GM19193 (cell line): Measurements from ENCODE around the gene ABTB1.

Experiments
- POLR2A ChIP-seq: IDR thresholded peaks from 4 replicates; pipeline ENCODE4 v1.6.1; 2011; ENCODE audit not compliant: insufficient read depth, insufficient read length; ENCODE audit errors: extremely low read depth

Gene ABTB1

DNA sequence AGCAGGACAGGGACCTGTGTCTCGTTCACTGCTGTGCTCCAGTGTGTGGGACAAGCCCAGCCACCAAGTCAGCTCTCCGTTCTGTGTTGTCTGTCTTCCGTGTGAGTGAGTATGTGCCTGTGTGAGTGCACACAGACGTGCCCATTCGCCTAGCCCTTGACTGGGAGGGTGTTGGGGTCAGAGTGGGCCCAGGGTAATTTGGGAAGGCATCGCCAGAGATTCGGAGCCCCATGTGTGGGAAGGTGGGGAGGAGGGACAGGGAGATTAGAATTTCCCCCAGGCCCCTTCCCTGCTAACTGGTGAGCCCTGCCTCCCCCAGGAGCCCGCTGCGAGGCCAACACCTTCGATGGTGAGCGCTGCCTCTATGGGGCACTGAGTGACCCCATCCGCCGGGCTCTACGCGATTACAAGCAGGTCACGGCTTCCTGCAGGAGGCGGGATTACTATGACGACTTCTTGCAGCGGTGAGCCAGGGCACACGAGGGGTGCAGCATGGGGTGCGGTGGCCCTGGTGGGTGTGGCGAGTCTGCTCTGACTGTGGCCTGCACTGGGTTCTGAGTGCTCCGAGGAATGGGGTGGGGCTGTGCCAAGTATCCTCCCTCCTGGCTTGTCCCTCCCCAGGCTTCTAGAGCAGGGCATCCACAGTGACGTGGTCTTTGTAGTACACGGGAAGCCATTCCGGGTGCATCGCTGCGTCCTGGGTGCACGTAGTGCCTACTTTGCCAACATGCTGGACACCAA lies 3.1 kb downstream of the ABTB1 start:
- no peak for TF ChIP-seq POLR2A

GRCh38 chr3:127676456-127676855 lies 3.7 kb downstream of the ABTB1 start:
- no peak for TF ChIP-seq POLR2A

GRCh38 chr3:127676921-127677351 lies 4.2 kb downstream of the ABTB1 start:
- TF ChIP-seq POLR2A: no peak

DNA sequence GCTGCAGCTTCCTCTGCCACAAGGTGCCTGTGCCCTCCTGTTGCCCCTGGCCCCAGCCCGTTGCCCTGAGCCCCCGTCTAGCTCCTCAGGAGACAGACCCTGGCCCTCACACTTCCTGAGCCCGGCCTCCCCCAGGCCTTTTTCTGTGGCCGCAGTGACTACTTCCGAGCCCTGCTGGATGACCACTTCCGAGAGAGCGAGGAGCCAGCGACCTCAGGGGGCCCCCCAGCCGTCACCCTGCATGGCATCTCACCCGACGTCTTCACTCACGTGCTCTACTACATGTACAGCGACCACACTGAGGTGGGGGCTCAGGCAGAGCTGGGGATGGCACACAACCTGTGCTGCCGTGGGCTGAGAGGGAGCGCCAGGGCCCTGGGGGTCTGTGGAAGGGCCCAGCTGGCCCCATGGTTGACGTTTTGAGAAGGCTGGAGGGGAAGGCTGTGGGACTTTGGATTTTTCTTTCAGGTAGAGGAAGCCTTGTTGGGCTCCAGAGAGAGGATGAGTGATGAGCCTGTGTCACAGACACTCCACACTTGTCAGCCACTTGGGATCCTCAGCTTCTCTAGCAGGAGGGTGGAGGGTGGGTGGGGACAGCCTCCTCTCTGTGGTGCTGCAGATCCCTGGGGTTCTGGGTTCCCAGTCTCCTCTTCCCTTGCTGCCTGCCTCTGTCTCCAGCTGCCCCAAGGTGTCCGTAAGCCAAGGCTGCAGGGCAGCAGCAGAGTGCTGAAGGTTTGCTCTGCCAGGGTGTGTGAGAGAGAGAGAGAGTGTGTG lies 5.0 kb downstream of the ABTB1 start:
- no peak for TF ChIP-seq POLR2A

DNA sequence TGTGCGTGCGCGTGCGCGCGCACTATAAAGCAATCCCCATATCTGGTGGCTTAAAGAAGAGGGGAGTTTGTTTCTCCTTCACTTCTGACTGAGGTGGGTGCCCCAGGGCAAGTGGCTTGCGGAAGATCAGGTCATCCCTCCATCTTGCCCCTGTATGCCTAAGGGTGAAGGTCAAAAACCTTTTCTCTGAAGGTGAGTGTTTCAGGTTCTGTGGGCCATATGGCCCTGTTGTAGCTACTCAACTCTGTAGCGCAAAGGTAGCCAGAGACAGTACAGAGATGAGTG lies 5.5 kb downstream of the ABTB1 start:
- TF ChIP-seq POLR2A: no peak

DNA sequence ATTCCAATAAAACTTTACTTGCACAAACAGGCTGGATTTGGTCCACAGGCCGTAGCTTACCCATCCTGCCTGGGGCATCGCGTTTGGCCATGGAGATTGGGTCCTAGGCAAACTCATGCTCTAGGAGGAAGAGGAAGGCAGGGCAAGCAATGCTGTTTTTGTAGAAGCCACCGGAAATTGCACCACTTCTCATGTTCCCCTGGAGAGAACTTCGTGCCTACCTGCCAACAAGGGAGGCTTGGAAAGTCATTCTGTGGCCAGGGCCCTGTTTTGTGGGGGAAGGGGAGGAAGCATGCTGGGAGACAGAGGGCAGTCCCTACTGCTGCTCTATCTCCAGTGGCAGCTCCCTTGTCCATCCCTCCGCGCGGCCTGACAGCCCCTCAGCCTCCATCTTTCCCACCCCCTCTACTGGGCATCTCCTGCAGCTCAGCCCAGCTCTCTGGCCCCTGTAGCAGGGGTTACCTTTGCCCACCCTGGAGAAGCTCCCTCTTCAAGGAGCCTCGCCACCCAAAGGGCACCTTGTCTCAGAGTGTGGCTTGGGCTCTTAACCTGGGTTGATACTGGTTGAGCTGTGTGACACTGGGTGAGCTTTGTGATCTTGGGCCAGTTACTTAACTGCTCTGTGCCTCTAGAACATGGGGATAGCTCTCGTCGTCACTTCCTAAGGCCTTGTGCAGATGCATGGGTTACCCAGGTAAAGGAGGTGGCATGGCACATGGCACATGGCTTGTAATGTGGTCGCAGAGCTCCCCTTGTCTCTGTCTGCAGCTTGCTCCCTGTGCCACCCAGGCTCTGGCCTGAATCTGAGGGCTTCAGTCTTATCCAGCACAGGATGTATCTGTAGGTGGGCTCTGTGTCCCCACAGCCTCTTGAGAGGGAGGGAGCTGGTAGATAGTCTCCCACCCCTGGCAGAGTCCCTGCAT lies 6.1 kb downstream of the ABTB1 start:
- TF ChIP-seq POLR2A: no peak

DNA sequence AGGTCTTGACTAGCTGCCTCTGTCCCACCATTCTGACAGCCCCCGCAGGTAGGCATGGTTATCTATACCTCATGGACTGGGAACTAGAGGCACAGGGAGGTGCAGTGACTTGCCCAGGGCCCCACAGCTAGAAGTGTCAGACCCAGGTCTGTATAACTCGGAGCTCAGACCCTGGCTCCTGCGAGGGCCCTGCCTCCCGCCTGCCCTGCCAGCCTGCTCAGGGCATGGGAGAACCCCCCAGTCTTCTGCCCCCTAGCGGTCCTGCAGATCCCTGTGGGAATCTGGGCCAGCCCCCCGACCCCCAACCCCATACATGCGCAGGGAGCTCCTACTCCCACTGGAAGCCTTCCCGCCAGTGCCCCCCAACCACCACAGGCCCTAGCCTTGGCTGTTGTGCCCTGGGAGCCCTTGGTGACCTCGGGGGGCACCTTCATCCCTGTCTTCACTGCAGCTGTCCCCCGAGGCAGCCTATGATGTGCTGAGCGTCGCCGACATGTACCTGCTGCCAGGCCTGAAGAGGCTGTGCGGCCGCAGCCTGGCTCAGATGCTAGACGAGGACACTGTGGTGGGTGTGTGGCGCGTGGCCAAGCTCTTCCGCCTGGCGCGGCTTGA lies 6.9 kb downstream of the ABTB1 start:
- TF ChIP-seq POLR2A: no peak

GRCh38 chr3:127680146-127680661 lies 7.5 kb downstream of the ABTB1 start:
- TF ChIP-seq POLR2A: no peak

DNA sequence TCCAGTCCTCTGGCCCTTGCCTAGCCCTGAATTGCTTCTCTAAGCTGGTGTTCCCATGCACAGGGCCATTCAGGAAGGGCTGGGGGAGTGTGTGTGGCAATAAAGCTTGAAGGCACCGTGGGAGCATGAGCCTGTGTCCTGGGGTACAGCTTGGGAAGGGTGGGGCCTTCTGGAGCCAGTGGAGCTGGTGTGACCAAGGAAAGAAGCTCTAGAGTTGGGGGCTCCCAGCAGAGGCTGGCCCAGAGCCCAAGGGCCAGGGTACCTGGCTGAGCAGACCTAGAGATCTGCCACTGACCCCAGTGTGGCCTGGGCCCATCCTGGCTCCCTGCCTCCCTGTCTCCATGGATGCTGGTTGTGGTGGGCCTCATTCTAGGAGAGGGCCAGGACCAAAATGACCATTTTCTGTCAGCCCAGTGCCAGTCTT lies 8.1 kb downstream of the ABTB1 start:
- TF ChIP-seq POLR2A: no peak

DNA sequence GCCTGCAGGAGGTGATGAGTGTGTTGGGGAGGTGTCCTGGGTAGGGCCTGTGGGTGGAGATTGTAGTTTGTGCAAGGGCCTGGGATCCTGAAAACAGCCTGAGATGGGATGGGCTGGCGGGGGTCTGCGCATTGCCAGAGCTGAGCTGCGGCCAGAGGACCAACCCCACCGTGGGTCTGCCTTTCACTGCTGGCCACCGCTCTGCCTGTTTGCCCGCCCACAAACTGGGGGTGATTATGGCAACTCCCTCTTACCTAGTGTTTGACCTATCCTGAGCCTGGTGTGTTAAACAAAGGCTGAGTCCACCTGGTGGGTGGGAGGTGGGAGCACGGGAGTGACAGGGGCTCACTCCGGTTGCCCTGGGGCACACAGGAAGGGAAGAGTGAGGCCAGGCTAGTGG lies 9.8 kb downstream of the ABTB1 start:
- no peak for TF ChIP-seq POLR2A

DNA sequence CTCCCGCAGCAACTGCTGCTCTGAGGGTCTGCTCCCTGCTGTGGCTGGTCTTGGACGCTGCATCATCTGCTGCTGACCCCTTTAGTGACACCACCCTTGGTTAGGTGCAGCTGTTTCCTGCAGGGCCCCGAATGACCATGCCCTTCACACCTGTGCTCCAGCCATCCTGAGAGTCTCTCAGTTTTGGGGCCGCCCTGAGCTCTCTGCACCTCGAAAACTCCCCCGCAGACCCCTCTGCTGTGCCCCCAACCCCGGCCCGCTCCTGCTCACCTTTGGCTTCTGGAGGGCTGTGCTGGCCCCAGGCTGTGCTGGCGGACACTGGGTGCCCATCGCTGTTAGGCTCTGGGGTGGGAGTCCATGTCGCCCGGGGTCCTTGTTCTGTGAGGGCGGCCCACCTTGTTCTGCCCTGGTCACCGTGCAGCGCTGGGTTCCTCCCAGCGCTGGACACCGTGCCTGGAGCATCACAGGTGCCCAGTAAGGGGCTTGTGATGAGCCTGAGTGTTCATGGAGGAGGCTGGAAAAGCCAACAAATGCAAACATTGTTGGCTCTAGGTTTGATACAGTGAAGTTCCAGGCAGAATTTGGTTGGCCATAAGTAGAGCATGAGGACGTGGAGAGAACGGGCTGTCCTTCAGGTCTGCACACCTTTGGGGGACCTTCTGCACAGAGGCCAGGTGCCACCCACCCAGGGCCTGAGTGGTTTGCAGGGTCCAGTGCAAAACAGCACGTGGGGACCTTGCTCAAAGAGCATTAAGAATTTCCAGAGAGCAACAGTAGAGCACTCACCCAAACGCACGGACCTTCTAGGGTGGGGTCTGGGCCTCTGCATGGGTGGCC lies 12.3 kb downstream of the ABTB1 start:
- no peak for TF ChIP-seq POLR2A

- TF ChIP-seq POLR2A: no peak
Observed at GRCh38 chr3:127685708-127686511, 13.2 kb downstream of the ABTB1 start.

GRCh38 chr3:127686512-127686894 lies 13.8 kb downstream of the ABTB1 start:
- TF ChIP-seq POLR2A: no peak

DNA sequence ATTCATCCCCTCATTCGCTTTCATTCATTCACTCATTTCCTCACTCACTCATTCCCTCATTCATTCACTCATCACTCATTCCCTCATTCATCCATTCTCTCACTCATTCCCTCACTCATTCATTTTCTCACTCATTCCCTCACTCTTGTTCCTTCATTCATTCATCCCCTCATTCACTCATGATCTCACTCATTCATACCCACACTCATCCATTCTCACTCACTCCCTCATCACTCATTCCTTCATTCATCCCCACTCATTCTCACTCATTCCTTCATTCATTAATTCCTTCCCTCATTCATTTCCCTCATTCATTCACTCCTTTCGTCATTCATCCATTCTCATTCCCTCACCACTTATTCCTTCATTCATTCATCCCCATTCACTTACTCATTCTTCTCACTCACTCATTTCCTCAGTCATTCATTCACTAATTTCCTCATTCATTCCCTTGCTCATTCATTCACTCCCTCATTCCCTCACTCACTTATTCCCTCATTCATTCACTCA lies 14.5 kb downstream of the ABTB1 start:
- TF ChIP-seq POLR2A: no peak

GRCh38 chr3:127688022-127688415 lies 15.3 kb downstream of the ABTB1 start:
- TF ChIP-seq POLR2A: no peak
